Inflammatory macrophage treated with lipopolysaccharide for 4 hours (primary cell): ENCODE data around the gene SLC5A1.

ENCODE experiments used
- DNase-seq: peaks from one replicate; pipeline ENCODE4 v3.0.0-alpha.2; 2020

The SLC5A1 gene

DNA sequence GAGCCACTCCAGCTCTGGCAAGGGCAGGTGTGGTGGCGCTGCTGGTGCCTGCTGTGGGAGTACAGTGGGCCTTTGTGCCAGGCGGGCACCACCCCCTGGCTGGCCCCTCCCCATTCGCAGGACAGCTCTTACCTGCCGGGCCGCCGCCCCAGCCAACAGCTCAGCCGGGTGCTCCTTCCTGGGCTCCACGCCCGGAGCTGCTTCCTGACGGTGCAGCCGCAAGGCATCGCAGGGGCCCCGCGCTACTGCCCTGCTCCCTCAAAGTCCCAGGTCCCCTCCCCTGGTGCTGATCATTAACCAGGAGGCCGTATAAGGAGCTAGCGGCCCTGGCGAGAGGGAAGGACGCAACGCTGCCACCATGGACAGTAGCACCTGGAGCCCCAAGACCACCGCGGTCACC, at the start of gene SLC5A1:
Gene SLC5A1, plus strand, starts transcription at position 338 of the 400 bp plus-strand sequence. Its CDS starts 21 bp downstream, at position 359.
- DNase-seq = no peak

- no peak for DNase-seq
Observed at GRCh38 chr22:31995046-31995445, 48.0 kb upstream of the SLC5A1 start.

DNA sequence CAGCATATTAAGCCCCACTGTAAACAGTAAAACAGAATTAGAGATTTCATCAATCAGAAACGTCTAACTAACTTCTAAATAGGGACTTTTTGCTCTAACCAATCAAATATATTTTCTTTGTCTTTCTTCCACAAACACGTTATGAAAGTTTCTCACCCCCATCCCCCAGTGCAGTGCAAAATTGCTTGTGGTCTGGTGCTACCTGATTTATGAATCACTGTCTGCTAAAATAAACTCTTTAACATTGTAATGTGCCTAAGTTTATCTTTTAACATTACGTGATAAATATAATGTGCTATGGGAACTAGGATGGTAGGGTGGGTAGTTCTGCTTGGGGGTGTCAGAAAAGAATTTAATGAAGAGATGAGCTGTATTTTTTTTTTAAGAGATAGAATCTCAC, 47.3 kb upstream of the SLC5A1 start:
- no peak for DNase-seq

GRCh38 chr22:31998784-31999385, 44.2 kb upstream of the SLC5A1 start:
- no peak for DNase-seq

DNA sequence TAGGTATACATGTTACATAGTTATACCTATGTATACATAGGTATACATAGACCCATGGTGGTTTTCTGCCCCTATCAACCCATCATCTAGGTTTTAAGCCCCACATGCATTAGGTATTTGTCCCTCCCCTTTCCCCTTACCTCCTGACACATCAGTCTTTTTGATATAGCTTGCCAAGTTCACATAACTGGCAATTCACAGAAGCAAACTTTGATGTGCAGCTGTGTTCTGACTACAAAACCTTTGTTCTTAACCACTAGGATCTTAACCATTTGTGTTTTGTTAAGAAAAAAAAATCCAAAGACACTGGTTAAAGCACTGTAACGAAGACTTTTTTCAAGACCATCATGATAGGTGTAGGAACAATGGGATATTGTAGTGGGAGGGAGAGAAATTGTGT, 42.9 kb upstream of the SLC5A1 start:
- no peak for DNase-seq

DNA sequence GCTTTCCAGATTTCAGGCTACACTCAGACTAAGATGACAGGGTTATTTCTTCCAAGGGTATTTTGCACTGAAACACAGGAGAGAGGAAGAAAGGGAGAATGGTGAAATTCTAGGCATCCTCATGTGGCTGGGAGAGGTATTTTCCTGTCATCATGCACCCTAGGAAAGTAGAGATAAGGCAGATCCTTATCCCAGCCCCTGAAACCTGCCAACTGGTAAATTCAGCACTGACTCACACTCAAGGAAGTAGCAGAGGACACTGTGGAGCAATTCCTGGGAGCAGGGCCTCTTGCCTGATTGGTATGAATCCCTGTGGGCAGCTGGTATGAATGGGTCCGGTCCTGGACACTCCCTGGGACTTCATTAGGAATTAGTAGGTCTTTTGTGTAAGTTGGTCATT, 37.6 kb upstream of the SLC5A1 start:
- no peak for DNase-seq

DNA sequence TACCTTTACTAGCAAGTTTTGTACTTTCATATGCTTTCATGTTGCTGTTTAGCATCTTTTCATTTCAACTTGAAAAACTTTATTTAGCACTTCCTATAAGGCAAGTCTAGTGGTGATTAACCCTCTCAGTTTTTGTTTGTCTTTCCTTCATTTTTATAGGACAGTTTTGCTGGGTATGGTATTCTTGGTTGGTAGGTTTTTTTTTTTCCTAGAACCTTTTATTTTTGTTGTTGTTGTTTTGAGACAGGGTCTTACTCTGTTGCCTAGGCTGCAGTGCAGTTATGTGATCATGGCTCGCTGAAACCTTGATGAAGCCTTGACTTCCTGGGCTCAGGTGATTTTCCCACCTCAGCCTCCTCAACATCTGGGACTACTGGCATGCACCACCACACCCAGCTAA, 29.9 kb upstream of the SLC5A1 start:
- no peak for DNase-seq

DNA sequence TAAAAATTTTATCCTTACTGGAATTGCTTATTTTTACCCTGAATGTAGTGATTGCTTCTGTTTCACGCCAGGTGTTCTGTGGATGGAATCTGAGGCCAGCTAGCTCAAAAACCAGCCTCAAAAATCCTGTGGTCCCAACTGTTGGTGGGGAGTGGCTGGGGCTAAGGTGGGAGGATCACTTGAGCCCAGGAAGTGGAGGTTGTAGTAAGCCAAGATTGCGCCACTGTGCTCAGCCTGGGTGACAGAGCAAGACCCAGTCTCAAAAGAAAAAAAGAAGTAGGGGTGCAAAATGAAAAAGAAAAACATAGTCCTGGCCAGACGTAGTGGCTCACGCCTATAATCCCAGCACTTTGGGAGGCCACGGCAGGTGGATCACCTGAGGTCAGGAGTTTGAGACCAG, 27.0 kb upstream of the SLC5A1 start:
- DNase-seq = no peak

DNA sequence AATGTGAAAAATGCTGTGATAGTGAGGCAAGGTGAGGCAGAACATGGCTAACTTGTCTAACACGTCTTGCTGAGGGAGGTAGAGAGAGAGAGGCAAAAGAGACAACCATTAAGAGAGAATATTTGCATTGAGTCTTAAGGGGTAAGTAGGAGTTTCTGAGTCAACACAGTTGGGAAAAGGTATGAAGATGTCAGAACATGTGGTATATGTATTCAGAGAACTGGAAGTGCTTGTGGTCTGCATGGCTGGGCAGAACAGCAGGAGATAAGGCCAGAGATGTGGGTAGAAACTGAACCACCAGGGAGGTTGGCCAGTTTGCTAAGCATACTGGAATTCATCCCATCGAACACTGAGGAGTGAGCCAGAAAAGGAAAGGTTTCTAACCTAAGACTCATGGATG, 25.0 kb upstream of the SLC5A1 start:
- DNase-seq = no peak

- DNase-seq = peak; percentile 57
Observed at GRCh38 chr22:32020117-32020516, 22.9 kb upstream of the SLC5A1 start.

DNA sequence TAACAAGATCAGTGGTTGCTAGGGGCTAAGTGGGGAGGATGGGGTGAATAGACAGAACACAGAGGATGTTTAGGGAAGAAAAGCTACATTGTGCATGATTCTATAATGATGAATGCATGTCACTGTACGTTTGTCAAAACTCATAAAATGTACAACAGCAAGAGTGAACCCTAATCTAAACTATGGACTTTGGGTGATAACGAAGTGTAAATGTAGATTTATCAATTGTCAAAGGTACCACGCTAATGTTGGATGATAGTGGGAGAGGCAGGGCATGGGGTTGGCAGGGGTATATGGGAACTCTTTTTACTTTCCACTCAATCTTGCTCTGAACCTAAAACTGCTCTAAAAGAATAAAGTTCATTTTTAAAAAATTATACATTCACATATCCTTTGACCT, 21.3 kb upstream of the SLC5A1 start:
- no peak for DNase-seq

DNA sequence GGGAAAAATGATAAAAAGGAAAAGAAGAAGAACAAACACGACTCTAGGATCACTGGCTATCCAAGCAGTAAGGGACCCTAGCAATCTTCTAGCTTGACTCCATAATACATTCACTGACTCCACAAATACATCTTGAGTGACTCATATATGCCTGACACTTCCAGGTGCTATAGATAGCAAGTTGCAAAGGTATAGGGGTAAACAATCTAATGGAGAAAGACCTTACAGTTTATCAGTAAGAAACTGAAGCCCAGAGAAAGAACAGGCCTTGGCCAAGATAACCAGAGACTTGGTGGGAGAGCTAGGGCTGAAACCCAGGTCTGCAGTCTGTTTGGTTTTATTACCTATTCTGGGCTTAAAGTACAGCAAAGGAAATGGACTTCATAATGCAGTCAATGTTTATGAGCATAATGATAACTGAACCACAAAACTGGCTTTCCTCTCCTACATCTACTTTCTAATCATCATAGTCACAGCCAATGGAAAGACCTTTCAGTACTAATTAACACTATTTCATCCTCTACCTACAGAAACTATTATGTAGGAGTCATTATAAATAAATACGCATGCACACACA, 19.7 kb upstream of the SLC5A1 start:
- DNase-seq = no peak

DNA sequence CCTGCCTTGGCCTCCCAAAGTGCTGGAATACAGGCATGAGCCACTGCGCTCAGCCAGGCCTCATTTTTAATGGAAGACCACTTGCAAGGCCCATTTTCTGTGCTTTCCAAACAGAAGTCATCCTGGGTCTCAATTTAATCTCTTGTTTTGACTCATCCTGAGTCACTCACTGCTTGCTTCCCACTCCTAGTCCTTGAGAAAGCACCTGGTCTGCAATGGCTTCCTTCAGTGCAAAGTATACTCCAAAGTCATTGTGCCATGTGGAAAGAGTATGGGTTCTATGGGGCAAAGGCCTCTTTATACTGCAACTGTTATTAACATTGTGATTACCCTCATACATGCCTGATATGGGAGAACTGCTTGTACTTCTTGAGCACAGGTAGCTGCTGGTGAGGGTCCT, 18.3 kb upstream of the SLC5A1 start:
- DNase-seq = no peak

DNA sequence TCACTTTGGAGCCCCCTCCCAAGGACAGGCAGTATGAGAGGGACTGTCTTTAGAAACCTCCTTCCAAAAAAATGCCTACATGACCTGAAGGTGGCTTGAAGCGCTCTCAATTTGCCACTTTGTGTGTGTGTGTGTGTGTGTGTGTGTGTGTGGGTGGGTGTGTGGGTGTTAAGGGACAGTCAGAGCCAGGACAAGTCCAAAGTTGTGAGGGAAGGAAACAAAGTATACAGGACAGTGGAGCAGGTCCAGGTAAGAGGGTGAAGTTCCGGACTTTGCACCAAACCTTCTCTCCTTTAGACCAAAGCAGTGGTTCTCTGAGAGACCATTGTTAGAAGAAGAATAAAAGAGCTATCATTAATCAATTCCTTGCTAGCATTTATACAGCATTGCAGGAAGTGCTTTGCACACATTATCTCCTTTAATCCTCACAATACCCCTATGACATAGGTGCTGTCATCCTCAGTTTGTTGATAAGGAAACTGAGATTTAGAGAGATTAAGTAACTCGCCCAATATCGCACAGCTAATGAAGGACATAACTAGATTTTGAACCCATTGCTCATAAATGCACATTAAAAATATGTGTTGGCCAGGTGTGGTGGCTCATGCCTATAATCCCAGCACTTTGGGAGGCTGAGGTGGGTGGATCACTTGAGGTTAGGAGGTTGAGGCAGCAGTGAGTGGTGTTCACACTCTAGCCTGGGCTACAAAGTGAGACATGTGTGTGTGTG, 12.4 kb upstream of the SLC5A1 start:
- no peak for DNase-seq

DNA sequence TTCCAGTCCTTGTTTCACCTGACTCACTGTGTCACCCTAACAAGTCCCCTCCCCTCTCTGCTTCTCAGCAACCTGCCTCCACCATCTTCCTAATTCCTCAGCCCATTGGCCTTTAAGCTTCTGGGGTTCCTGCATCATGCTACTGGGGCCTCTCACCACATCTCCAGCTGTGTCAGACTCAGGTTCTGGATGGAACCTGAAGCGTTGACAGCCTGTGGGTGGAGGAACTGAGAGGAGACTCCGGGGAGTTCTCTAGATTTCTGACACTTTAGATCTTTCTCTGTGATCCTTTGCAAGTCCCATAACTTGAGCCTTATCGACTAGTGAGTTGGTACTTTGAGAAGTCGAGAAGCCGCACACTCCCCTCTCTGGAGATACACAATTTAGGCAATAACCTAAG, 11.6 kb upstream of the SLC5A1 start:
- no peak for DNase-seq

GRCh38 chr22:32034275-32034674, 8.8 kb upstream of the SLC5A1 start:
- no peak for DNase-seq

- DNase-seq = no peak
Observed at GRCh38 chr22:32037236-32037635, 5.8 kb upstream of the SLC5A1 start.

- DNase-seq = no peak
Observed at GRCh38 chr22:32040324-32040904, 2.6 kb upstream of the SLC5A1 start.

DNA sequence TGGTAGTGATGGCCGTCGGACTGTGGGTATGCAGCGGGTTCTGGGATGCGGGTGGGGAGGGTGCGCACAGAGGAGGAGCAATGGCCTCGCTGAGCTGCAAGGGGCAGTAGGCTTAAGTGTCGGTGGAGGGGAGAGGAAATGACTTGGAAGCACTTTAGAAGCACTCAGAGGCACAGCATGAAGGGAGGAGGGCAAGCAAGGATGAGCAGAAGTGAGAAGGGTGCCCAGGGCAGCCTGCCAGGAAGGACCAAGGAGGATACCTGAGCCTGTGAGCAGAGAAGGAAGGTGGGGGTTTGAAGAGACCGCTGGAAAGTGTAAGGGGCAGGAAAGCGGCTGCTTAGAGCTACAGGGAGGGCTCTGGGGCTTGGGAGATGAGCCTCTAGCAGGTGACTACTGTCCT, 330 bp downstream of the SLC5A1 start:
- no peak for DNase-seq

- DNase-seq = no peak
Observed at GRCh38 chr22:32044477-32044876, 1.4 kb downstream of the SLC5A1 start.

DNA sequence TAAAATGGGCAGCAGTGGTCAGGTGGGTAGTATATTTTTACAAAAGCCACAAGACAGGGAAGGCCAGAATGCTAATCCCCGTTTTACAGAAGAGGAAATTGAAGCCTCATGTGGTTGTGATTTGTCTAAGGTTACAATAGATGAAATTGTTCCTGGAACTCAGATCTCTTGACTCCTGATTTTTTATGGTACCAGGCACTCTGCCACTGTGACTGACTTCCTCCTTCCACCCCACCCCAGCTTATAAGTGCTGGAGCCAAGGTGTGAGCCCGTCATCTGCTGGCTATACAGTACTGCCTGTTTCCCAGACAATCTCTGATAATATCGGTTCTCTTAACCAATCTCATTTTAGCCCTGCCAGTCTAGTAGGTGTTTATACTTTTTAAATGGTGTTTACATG, 1.9 kb downstream of the SLC5A1 start:
- no peak for DNase-seq

DNA sequence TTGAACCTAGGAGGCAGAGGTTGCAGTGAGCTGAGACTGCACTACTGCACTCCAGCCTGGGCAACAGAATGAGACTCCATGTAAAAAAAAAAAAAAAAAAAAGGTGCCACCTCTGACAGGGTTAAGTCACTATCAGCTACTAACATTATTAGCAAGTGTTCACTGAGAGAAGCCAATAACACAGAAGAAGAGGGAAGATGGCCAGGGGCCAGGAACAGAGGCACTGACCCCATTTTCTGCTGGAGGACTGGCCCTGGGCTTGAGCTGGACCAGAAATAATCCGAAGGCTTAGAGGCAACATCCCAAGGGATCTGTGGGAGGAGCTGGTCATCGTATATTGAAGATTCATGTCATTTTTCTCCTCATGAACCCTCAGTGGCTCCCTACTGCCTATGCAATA, 5.0 kb downstream of the SLC5A1 start:
- DNase-seq = no peak

DNA sequence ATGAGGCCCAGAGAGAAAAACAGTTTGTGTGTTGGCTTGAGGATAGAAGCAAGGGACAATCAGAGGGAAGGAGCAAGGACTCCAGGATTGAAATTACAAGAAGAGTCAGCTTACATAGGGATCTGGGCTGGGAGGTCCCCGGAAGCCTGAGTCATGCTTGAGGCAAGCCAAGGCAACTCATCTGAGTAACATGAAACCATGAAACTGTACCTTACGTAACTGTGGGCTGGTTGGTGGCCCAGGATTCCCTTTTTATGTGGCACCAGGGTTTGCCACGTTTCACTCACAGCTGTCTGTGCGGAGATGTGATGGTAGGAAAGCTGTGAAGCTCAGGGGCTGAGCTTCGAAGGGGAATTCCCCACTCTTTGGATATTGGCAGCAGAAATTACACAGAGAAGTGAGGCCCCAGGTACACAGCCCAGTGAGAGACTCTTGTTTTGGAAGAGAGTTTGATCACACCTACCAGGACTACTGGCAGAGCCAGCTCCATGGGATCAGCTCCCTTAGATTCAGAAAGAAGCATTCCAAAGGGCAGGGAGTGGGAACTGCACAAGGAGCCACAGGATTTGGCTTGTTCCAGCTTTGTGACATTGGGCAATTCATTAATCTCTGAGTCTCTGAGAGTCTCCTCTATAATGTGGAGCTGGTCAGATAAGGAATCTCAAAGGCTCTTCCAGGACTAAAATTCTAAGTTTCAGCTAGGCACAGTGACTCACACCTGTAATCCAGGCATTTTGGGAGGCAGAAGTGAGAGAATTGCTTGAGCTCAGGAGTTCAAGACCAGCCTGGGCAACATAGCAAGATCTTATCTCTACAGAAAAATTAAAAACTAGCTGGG, 7.8 kb downstream of the SLC5A1 start:
- peak; percentile 91 for DNase-seq
